Activated CD4-positive, alpha-beta T cell treated with anti-CD3 and anti-CD28 coated beads, Interleukin-2, amount 10 ng/mL, durations not matched to agents 7 days and 5 days (primary cell): ENCODE results near the gene TRPM2. TPM values are rescaled to one million over a fixed set of nuclear protein-coding genes. Genes with fewer than 3 reads are reported as not detected.
"Not testable (repeated sequence)": the region's sequence is repeated elsewhere in the genome, so short reads cannot be mapped to it uniquely, and the experiment has no call there.

ENCODE experiments used
- CTCF ChIA-PET: fragments of 350-600 bp; sonication (Branson Sonifier 250); formaldehyde crosslinking; loops from one replicate; lab custom pipeline; 2021; ENCODE audit warnings: antibody characterized with exemption; lab: Charles Lee
- POLR2A ChIA-PET: fragments of 350-600 bp; sonication (Branson Sonifier 250); formaldehyde crosslinking; loops from one replicate; lab custom pipeline; 2021; ENCODE audit warnings: antibody characterized with exemption; lab: Charles Lee
- DNase-seq: peaks from one replicate; pipeline ENCODE4 v3.0.0-alpha.2; 2020
- H3K27ac Mint-ChIP-seq: one replicate; pipeline ENCODE4 v1.8.0; 2021; ENCODE audit warnings: mild to moderate bottlenecking, moderate library complexity, mixed read lengths
- H3K27me3 Mint-ChIP-seq: one replicate; pipeline ENCODE4 v1.8.0; 2021; ENCODE audit warnings: mixed read lengths
- H3K36me3 Mint-ChIP-seq: one replicate; pipeline ENCODE4 v1.8.0; 2021; ENCODE audit warnings: low read depth, mixed read lengths
- H3K4me1 Mint-ChIP-seq: one replicate; pipeline ENCODE4 v1.8.0; 2021; ENCODE audit warnings: mixed read lengths
- H3K4me3 Mint-ChIP-seq: one replicate; pipeline ENCODE4 v1.8.0; 2021; ENCODE audit warnings: mild to moderate bottlenecking, moderate library complexity, mixed read lengths
- H3K9me3 Mint-ChIP-seq: one replicate; pipeline ENCODE4 v1.8.0; 2021; ENCODE audit warnings: mixed read lengths
- total RNA-seq, 2 experiments: library from RNA; stranded (reverse); gene quantifications; one replicate each; pipeline ENCODE4 v1.2.3, GENCODE V29; 2021

Gene TRPM2
- total RNA-seq, 2 experiments from 2014 or later: 13.9 to 15.2 TPM

- ChIA-PET CTCF (interaction anchor here (0.7 kb wide), 1 partner anchor 1895 kb away, joined by 3 read pairs; no protein-coding TSS in a partner anchor), POLR2A (no interaction called here)
- no peak for DNase-seq
- Mint-ChIP-seq H3K36me3 (peaks cover 11% of the 10 kb centered on the region), H3K4me3 (no peak overlapping the region), H3K9me3 (peaks cover 4% of the 10 kb centered on the region), H3K4me1 (peaks cover 6% of the 10 kb centered on the region), H3K27ac (no peak overlapping the region), H3K27me3 (peaks cover 4% of the 10 kb centered on the region)
These were observed 38.8 kb downstream of the TRPM2 start for GRCh38 chr21:44392185-44392584.

- no peak overlapping the region for H3K4me3 Mint-ChIP-seq
- peaks cover 11% of the 10 kb centered on the region for H3K36me3 Mint-ChIP-seq
- CTCF ChIA-PET: interaction anchor here (0.6 to 0.7 kb wide), 2 partner anchors 328 to 816 kb away, joined by 3 to 5 read pairs; no protein-coding TSS in a partner anchor
- peaks cover 4% of the 10 kb centered on the region for H3K27me3 Mint-ChIP-seq
- peaks cover 6% of the 10 kb centered on the region for H3K4me1 Mint-ChIP-seq
- peaks cover 4% of the 10 kb centered on the region for H3K9me3 Mint-ChIP-seq
- no peak for DNase-seq
- H3K27ac Mint-ChIP-seq: no peak overlapping the region
- POLR2A ChIA-PET: no interaction called here
These were observed 39.5 kb downstream of the TRPM2 start for GRCh38 chr21:44392916-44393315.

- H3K27ac Mint-ChIP-seq: peak overlapping the region; percentile 44
- CTCF ChIA-PET: interaction anchor here (0.7 kb wide), 1 partner anchor 85 kb away, joined by 3 read pairs; no protein-coding TSS in a partner anchor
- DNase-seq: no peak
- H3K4me3 Mint-ChIP-seq: no peak overlapping the region
- H3K36me3 Mint-ChIP-seq: peaks cover 11% of the 10 kb centered on the region
- peaks cover 6% of the 10 kb centered on the region for H3K4me1 Mint-ChIP-seq
- POLR2A ChIA-PET: no interaction called here
- H3K9me3 Mint-ChIP-seq: peaks cover 4% of the 10 kb centered on the region
- H3K27me3 Mint-ChIP-seq: no peaks in the 10 kb centered on the region
These were observed 41.3 kb downstream of the TRPM2 start for GRCh38 chr21:44394733-44395132.

GRCh38 chr21:44395260-44395659, 41.8 kb downstream of the TRPM2 start:
- H3K9me3 Mint-ChIP-seq: peaks cover 2% of the 10 kb centered on the region
- CTCF ChIA-PET: no interaction called here
- H3K27ac Mint-ChIP-seq: peak overlapping the region; percentile 44
- POLR2A ChIA-PET: no interaction called here
- no peak overlapping the region for H3K4me3 Mint-ChIP-seq
- H3K36me3 Mint-ChIP-seq: peaks cover 7% of the 10 kb centered on the region
- no peaks in the 10 kb centered on the region for H3K27me3 Mint-ChIP-seq
- DNase-seq: no peak
- H3K4me1 Mint-ChIP-seq: peaks cover 6% of the 10 kb centered on the region

GRCh38 chr21:44396803-44397202, 43.4 kb downstream of the TRPM2 start:
- H3K27ac Mint-ChIP-seq, POLR2A ChIA-PET, H3K9me3 Mint-ChIP-seq, H3K27me3 Mint-ChIP-seq, H3K36me3 Mint-ChIP-seq, DNase-seq, H3K4me3 Mint-ChIP-seq, H3K4me1 Mint-ChIP-seq, CTCF ChIA-PET: not testable (repeated sequence)

- no peak overlapping the region for H3K4me3 Mint-ChIP-seq
- peak overlapping the region; percentile 5 for H3K27ac Mint-ChIP-seq
- CTCF ChIA-PET: no interaction called here
- no peak for DNase-seq
- peaks cover 4% of the 10 kb centered on the region for H3K4me1 Mint-ChIP-seq
- H3K36me3 Mint-ChIP-seq: no peaks in the 10 kb centered on the region
- H3K27me3 Mint-ChIP-seq: no peaks in the 10 kb centered on the region
- no peaks in the 10 kb centered on the region for H3K9me3 Mint-ChIP-seq
- POLR2A ChIA-PET: no interaction called here
These were observed 44.1 kb downstream of the TRPM2 start for GRCh38 chr21:44397431-44398031.

- CTCF ChIA-PET: no interaction called here
- DNase-seq: no peak
- Mint-ChIP-seq H3K36me3 (peaks cover 3% of the 10 kb centered on the region), H3K27me3 (no peaks in the 10 kb centered on the region), H3K27ac (no peak overlapping the region), H3K4me3 (no peak overlapping the region), H3K9me3 (no peaks in the 10 kb centered on the region), H3K4me1 (peaks cover 4% of the 10 kb centered on the region)
- POLR2A ChIA-PET: no interaction called here
These were observed 45.1 kb downstream of the TRPM2 start for GRCh38 chr21:44398499-44398898.

- H3K27ac Mint-ChIP-seq: no peak overlapping the region
- H3K4me1 Mint-ChIP-seq: peaks cover 4% of the 10 kb centered on the region
- POLR2A ChIA-PET: no interaction called here
- CTCF ChIA-PET: no interaction called here
- no peak overlapping the region for H3K4me3 Mint-ChIP-seq
- DNase-seq: no peak
- H3K27me3 Mint-ChIP-seq: no peaks in the 10 kb centered on the region
- peaks cover 4% of the 10 kb centered on the region for H3K36me3 Mint-ChIP-seq
- H3K9me3 Mint-ChIP-seq: no peaks in the 10 kb centered on the region
These were observed 45.9 kb downstream of the TRPM2 start for GRCh38 chr21:44399151-44399954.

- Mint-ChIP-seq H3K27ac (no peak overlapping the region), H3K9me3 (no peaks in the 10 kb centered on the region), H3K4me1 (peaks cover under 1% of the 10 kb centered on the region), H3K4me3 (no peak overlapping the region), H3K27me3 (no peaks in the 10 kb centered on the region), H3K36me3 (peaks cover 4% of the 10 kb centered on the region)
- CTCF ChIA-PET: no interaction called here
- POLR2A ChIA-PET: no interaction called here
- no peak for DNase-seq
These were observed 46.8 kb downstream of the TRPM2 start for GRCh38 chr21:44399955-44400790.

- no peak for DNase-seq
- ChIA-PET POLR2A (no interaction called here), CTCF (no interaction called here)
- Mint-ChIP-seq H3K4me3 (no peak overlapping the region), H3K4me1 (no peaks in the 10 kb centered on the region), H3K27ac (no peak overlapping the region), H3K36me3 (peaks cover 4% of the 10 kb centered on the region), H3K9me3 (no peaks in the 10 kb centered on the region), H3K27me3 (no peaks in the 10 kb centered on the region)
These were observed 47.5 kb downstream of the TRPM2 start for GRCh38 chr21:44400791-44401385.

- POLR2A ChIA-PET: no interaction called here
- Mint-ChIP-seq H3K9me3 (peaks cover 4% of the 10 kb centered on the region), H3K27me3 (no peaks in the 10 kb centered on the region), H3K4me3 (no peak overlapping the region), H3K4me1 (no peaks in the 10 kb centered on the region), H3K27ac (no peak overlapping the region), H3K36me3 (peaks cover 10% of the 10 kb centered on the region)
- no peak for DNase-seq
- CTCF ChIA-PET: interaction anchor here (0.6 kb wide), 1 partner anchor 93 kb away, joined by 3 read pairs; no protein-coding TSS in a partner anchor
These were observed 48.2 kb downstream of the TRPM2 start for GRCh38 chr21:44401386-44402160.
